ENCODE results near the gene SSU72.

The SSU72 gene

GRCh38 chr1:1540090-1540817, 34.4 kb downstream of the SSU72 start, which contains the start of gene TMEM240:
Gene TMEM240, minus strand, starts transcription at chr1:1540624. Its CDS starts 278 bp downstream, at chr1:1540346.
- peak within 1 kb of the TSS; percentile 38 for H3K27ac ChIP-seq
- DNase-seq (ENCODE audit: low spot score) = no peak
- ChIA-PET CTCF (no interaction called here), POLR2A (ENCODE audit: low non-redundant PET) (no interaction called here)
- no peak for TF ChIP-seq CTCF (conservative IDR thresholded peaks at IDR 0.05; ENCODE audit: low read depth)

DNA sequence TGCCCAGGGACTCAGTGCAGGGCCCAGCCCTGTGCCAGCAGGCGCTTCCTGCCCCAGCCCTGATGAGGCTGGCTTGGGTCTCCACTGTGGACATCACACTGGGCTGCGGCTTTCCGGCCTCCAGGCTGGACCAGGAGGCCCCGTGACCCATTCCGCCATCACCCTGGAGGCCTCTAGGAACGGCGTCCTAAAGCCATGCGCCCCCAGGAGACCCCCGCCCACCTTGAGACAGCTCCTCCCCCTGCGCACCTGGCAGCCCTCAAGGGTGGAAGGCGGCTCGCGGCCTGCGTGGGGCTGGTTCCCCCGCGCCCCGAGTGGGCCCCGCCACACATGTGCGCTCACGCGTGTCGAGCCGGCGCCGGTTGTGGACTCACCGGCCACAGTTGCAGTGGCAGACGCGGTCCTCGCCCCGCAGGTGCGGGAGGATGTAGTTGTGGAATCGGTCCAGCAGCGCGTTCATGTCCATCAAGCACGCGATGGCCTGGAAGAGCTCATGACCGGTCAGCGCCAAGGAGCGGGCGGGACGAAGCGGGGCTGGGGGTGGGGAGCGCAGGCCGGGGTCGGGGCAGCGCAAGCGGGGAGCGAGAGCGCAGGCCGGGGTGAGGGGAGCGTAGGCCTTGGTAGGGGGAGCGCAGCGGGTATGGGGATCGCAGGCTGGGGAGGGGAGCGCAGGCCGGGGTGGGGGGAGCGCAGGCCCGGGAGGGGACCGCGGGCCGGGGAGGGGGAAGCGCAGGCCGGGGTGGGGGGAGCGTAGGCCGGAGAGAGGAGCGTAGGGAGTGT, 35.2 kb downstream of the SSU72 start:
- no peak overlapping the region; the same call in 1 of the 2 replicates for H3K27ac ChIP-seq
- POLR2A ChIA-PET (ENCODE audit: low non-redundant PET) = no interaction called here
- CTCF ChIA-PET = no interaction called here
- no peak for TF ChIP-seq CTCF (conservative IDR thresholded peaks at IDR 0.05; ENCODE audit: low read depth)
- no peak for DNase-seq (ENCODE audit: low spot score)

GRCh38 chr1:1538989-1539309, 35.7 kb downstream of the SSU72 start:
- no peak for DNase-seq (ENCODE audit: low spot score)
- no peak for TF ChIP-seq CTCF (conservative IDR thresholded peaks at IDR 0.05; ENCODE audit: low read depth)
- ChIA-PET CTCF (no interaction called here), POLR2A (ENCODE audit: low non-redundant PET) (no interaction called here)
- no peak overlapping the region; the same call in 1 of the 2 replicates for H3K27ac ChIP-seq

DNA sequence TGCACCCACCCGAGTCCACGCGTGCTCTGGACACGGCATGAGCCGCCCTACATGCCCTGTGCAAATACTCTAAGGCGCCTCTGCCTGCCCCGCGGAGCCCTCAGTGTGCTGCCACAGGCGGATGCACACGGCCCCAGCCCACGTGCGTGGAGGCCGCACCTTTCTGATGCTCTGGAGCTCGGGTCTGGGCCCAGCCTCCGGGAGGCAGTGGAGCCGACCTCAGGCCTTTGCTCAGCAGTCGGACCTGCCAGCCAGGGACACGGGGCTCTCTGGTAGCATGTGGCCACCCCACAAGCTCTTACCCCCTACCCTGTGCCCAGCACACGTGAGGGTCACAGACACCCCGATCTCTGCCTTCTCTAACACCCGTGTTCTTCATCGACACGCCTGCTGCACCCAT, 36.3 kb downstream of the SSU72 start:
- POLR2A ChIA-PET (ENCODE audit: low non-redundant PET) = no interaction called here
- no peak for TF ChIP-seq CTCF (conservative IDR thresholded peaks at IDR 0.05; ENCODE audit: low read depth)
- H3K27ac ChIP-seq = no peak overlapping the region; the same call in 1 of the 2 replicates
- no peak for DNase-seq (ENCODE audit: low spot score)
- CTCF ChIA-PET = no interaction called here

DNA sequence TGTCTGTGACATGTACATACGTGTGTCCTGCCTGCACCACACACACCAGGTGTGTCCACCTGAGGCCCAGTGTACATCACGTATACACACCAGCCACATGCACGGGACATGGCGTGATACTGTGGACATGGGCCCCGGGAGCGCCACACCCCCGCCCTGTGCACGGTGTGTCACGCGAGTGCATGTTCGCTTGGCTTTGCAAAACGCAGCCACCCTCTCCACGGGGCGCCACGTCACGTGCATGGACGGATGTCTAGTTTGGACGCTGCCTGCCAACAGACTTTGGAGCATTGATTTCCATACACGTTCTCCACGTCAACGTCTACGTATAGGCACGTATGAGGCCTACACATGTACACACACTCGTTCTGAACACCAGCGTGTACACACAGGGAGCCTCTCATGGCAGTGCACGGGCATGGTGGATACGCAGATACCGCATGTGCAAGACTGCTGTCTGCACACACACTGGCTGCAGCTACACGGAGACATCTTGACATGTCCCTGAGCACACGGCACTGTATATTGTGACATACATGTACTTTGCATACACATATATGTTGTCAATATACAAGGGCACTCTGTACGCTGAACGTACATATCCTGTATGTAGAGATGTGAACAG, 36.9 kb downstream of the SSU72 start:
- POLR2A ChIA-PET (ENCODE audit: low non-redundant PET) = no interaction called here
- TF ChIP-seq CTCF (conservative IDR thresholded peaks at IDR 0.05; ENCODE audit: low read depth) = no peak
- no peak for DNase-seq (ENCODE audit: low spot score)
- CTCF ChIA-PET = no interaction called here
- no peak overlapping the region; the same call in 1 of the 2 replicates for H3K27ac ChIP-seq

- no peak for DNase-seq (ENCODE audit: low spot score)
- ChIA-PET CTCF (interaction anchor here (0.6 kb wide), 1 partner anchor 13 kb away, joined by 3 read pairs; no protein-coding TSS in a partner anchor), POLR2A (ENCODE audit: low non-redundant PET) (interaction anchor here (0.6 kb wide), 1 partner anchor 368 kb away, joined by 6 read pairs; no protein-coding TSS in a partner anchor)
- TF ChIP-seq CTCF (conservative IDR thresholded peaks at IDR 0.05; ENCODE audit: low read depth) = no peak
- H3K27ac ChIP-seq = no peak overlapping the region
Observed at GRCh38 chr1:1536938-1537546, 37.6 kb downstream of the SSU72 start.
